Measurements from ENCODE around the gene SLC25A26. TPM values are rescaled to one million over a fixed set of nuclear protein-coding genes. Genes with fewer than 3 reads are reported as not detected.

Gene SLC25A26
- total RNA-seq, 1 donor from 2014 or later, result 18.0 TPM

GRCh38 chr3:66237552-66237951, 16.8 kb downstream of the SLC25A26 start:
- TF ChIP-seq CTCF (IDR thresholded peaks at IDR 0.05), result no peak
- intact Hi-C loops (cut with DNase I), result no loop called here
- H3K9me3 ChIP-seq, result no peaks in the 10 kb centered on the region

GRCh38 chr3:66239513-66240123, 18.8 kb downstream of the SLC25A26 start:
- Histone ChIP-seq H3K36me3 (peaks cover 16% of the 10 kb centered on the region), H3K27me3 (no peaks in the 10 kb centered on the region), H3K27ac (no peak overlapping the region), H3K4me3 (no peak overlapping the region), H3K4me1 (no peaks in the 10 kb centered on the region), H3K9me3 (no peaks in the 10 kb centered on the region)
- TF ChIP-seq CTCF (IDR thresholded peaks at IDR 0.05), result no peak
- intact Hi-C loops (cut with DNase I), result no loop called here
- no peak for ATAC-seq
- DNase-seq, result no peak

More at GRCh38 chr3:66237552-66237951, 16.8 kb downstream of the SLC25A26 start:
- H3K27me3 ChIP-seq, result no peaks in the 10 kb centered on the region
- no peak overlapping the region for H3K27ac ChIP-seq
- H3K36me3 ChIP-seq, result no peaks in the 10 kb centered on the region
- H3K4me3 ChIP-seq, result no peak overlapping the region
- no peaks in the 10 kb centered on the region for H3K4me1 ChIP-seq
- DNase-seq, result no peak
- no peak for ATAC-seq

GRCh38 chr3:66241466-66241865, 20.7 kb downstream of the SLC25A26 start:
- no peak for DNase-seq
- Histone ChIP-seq H3K9me3 (no peaks in the 10 kb centered on the region), H3K36me3 (peaks cover 29% of the 10 kb centered on the region), H3K4me1 (no peaks in the 10 kb centered on the region), H3K27ac (no peak overlapping the region), H3K27me3 (no peaks in the 10 kb centered on the region), H3K4me3 (no peak overlapping the region)
- no peak for TF ChIP-seq CTCF (IDR thresholded peaks at IDR 0.05)
- ATAC-seq, result no peak
- intact Hi-C loops (cut with DNase I), result no loop called here

- DNase-seq, result no peak
- no peak for ATAC-seq
- intact Hi-C loops (cut with DNase I), result no loop called here
- Histone ChIP-seq H3K9me3 (no peaks in the 10 kb centered on the region), H3K4me3 (no peak overlapping the region), H3K27ac (no peak overlapping the region), H3K27me3 (no peaks in the 10 kb centered on the region), H3K4me1 (no peaks in the 10 kb centered on the region), H3K36me3 (peaks cover 29% of the 10 kb centered on the region)
- TF ChIP-seq CTCF (IDR thresholded peaks at IDR 0.05), result no peak
Observed at GRCh38 chr3:66242788-66243464, 22.1 kb downstream of the SLC25A26 start.

GRCh38 chr3:66248641-66249040, 27.8 kb downstream of the SLC25A26 start:
- TF ChIP-seq CTCF (IDR thresholded peaks at IDR 0.05), result no peak
- H3K4me3 ChIP-seq, result no peak overlapping the region
- DNase-seq (no peak), ATAC-seq (no peak)
- peaks cover 23% of the 10 kb centered on the region for H3K36me3 ChIP-seq
- no peak overlapping the region for H3K27ac ChIP-seq
- H3K4me1 ChIP-seq, result no peaks in the 10 kb centered on the region
- no peaks in the 10 kb centered on the region for H3K9me3 ChIP-seq
- no peaks in the 10 kb centered on the region for H3K27me3 ChIP-seq
- intact Hi-C loops (cut with DNase I), result no loop called here
